Measurements from ENCODE around the gene DCLK3.
A peak's percentile ranks its signal among the peaks of the same experiment; 100 is the strongest.

DCLK3 gene, protein sequence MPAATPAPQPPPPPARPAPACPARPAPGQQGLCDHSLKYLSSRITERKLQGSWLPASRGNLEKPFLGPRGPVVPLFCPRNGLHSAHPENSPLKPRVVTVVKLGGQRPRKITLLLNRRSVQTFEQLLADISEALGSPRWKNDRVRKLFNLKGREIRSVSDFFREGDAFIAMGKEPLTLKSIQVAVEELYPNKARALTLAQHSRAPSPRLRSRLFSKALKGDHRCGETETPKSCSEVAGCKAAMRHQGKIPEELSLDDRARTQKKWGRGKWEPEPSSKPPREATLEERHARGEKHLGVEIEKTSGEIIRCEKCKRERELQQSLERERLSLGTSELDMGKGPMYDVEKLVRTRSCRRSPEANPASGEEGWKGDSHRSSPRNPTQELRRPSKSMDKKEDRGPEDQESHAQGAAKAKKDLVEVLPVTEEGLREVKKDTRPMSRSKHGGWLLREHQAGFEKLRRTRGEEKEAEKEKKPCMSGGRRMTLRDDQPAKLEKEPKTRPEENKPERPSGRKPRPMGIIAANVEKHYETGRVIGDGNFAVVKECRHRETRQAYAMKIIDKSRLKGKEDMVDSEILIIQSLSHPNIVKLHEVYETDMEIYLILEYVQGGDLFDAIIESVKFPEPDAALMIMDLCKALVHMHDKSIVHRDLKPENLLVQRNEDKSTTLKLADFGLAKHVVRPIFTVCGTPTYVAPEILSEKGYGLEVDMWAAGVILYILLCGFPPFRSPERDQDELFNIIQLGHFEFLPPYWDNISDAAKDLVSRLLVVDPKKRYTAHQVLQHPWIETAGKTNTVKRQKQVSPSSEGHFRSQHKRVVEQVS

DNA sequence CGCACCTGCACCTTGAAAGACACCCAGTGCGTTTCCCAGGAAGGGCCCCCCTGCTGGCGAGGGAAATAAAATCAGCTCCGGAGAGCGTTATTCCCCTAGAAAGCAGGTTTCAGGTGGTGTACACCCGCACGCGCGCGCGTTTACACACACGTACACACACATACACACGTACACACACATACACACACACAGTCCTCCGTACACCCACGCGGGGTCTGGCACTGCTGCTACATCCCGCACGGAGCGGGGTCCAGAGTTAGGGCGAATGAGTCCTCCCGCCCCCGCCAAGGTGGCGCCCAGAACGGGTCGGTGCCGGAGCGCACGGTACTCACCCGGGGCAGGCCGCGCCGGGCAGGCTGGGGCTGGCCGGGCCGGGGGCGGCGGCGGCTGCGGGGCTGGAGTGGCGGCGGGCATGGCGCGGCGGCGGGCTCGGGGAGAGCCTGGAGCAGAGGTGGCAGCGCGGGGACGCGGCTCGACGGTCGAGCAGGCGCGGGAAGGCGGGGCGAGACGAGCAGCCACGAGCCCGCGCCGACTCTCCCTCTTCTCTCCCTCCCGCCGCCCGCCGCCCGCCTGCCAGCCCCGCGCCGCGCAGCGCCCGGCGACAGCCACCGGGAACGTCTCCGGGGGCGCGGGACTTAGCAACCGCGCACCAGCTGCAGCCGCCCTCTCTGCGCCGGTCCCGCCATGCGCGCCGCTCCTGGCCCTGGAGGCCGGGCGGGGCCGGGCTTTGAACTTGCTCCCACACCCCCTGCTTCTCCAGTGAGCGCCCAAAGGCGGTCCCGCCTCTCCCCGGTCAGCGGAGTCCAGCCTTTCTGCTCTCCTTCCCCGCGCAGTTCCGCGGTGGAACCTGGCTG lies at the start of gene DCLK3:
TSS of gene DCLK3 (minus strand) at position 704 of the 854 bp plus-strand sequence. CDS start at position 414, 290 bp downstream.
- DNase-seq (ENCODE audit: low read depth) = no peak

DNA sequence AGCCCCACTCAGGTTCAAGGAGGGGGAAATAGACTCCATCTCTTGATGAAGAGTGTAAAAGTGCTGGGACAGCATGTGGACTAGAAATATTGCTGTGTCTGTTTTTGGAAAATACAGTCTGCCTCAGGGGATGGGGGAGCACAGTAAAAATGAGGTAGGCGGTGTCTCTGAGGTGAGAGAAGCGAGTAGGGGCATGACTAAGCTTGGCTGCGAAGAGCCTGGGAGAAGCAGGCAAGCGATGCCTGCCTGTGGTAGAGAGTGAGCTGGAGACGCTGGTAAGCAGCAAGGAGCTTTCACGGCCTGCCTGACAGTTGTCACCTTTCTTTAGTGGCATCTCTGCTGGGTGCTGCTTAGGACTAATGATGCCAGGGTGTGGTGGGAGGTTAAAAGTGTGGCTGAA lies 49.0 kb upstream of the DCLK3 start:
- DNase-seq (ENCODE audit: low read depth) = no peak

DNA sequence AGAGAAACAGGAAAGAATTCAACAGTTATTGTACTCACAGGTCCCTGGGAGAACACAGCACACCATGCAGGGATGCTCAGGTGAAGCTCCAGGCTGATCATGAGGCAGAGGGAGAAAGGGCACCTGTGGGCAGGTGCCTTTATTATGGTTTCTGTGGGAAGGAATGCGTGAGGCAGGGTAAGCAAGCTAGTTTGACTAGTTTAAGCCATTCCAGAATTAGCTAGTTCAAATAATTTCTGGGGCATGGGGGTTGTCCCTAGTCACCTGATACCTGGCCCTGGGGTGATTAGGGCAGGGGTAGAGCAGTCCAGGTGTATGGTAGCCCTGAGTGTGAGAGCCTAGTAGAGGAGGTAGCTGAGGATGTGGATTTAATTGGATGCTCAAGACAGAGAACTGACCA lies 47.9 kb upstream of the DCLK3 start:
- DNase-seq (ENCODE audit: low read depth) = no peak

DNA sequence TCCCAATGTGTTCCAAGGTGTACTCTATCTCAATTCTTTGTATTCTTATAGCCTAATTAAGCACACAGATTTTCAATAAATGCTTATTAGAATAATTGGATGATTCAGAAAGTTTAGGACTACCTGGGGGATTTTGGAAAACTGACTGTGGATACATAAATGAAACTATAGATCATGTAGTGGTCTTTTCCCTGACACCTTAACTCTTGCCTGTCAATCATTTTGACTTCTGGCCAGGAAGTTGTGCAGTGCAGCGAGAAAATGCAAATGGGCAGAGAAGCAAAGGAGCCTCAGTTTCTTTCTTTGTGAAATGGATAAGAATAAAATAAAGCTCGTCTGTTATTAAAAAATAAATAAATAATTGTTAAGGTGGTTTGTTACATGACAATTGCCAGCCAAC lies 47.4 kb upstream of the DCLK3 start:
- DNase-seq (ENCODE audit: low read depth) = no peak

DNA sequence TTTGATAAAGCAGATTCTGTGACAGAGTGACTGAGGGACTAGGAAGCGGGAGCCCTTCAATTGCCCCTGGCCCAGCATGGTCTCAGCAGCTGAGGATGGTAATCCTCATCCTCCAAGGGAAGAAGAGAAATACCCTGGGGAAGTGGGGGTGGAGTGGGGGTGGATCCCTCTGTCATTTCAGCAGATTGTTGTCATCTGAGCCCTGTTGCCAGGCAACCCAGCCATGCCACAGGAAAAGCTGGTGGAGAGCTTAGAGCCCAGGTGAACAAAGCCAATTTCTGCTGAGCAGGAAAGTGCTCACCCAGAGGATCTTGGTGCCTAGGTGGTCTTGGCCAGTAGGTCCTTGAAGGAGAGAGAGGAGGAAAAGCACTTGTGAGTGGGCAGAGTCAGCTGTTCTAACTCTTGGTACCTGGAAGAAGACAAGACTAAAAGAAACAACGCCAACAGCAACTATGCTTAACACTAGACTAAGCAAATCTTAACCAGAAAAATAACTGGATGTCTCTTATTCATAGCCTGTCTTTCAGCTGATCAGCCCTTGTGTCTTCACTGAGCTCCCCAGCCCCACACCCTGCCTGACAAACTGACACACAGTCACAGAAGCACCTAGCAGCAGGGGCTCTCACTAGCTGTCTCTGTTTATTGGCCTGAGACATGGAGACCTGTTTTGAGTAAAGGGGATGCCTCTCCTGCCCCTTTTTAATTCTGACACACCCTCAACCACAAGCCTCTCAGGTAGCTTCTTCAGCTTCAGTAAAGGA lies 40.1 kb upstream of the DCLK3 start:
- no peak for DNase-seq (ENCODE audit: low read depth)

DNA sequence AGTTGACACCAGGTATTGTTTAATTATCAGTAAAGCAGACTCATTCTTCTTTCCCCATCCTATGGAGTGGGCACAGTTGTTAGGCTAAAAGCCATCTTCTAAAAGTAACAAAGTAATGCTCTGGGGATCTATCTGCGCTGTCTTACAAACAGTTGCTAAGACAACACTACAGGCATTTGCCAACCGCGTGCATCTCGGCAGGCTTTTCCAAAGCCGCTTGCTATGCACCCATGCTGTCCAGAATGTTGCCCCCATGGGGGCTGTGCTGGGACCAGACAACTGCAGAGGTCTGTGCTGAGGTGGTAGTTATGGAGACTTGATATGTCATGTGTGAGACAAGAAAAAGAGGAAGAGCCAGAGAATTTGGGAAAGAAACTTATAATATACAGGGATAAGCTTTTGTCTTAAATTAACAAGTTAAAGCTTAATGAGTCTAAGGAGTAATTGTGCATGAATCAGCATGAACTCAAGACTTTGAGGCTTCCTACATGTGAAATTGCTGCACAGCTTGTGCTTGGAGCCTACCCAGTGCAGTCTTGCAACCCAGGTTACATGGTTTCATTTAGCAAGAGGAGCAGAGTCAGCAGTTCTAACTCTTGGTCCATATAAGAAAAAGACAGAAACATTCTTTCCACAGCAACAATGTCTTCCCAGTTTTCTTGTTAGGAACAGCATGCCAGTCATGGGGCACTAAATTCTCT lies 38.9 kb upstream of the DCLK3 start:
- DNase-seq (ENCODE audit: low read depth) = no peak

DNA sequence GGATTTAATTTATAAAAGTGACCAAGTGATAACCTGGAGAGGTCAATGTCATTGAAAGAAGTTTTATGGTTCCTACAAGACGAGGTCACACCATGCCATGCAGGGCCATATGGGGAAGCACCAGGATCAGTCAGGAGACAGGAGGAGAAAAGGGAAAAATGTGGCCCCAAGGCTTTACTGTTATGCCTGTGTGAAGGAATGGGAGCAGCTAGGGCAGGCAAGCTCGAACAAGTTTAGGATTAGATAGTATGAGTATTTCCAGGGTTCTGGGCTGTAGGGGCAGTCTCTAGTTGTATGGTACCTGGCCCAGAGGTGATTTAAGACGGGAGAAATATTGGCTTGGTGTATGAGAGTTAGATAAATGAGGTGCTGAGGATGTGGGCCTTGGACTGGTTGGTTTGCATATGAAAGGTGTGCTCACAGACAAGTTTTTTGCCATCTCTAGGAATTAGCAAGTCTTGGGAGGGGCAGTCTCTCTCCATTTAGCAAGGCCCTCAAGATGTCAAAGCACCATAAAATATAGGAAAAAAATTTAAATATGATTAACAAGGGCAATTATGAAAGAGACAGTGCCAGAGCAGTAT lies 36.3 kb upstream of the DCLK3 start:
- DNase-seq (ENCODE audit: low read depth) = no peak

DNA sequence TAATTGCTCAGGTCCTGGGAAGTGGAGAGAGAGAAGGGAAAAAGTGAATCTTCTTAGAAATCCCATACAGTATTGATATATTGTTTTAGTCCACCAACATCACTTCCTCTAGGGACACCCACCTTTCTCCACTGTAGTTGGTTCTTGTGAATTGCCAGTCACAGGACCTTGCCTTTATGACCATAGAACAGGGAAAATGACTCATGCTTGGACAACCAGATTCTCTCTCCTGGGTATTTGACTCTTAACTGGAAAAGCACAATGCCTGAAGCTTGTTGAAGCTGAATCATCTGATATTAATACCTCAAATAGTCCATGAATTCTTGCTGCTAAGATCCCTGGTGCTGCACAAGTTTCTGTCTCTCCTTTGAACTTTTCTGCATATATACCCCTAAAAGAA lies 32.5 kb upstream of the DCLK3 start:
- peak; percentile 37 for DNase-seq (ENCODE audit: low read depth)

DNA sequence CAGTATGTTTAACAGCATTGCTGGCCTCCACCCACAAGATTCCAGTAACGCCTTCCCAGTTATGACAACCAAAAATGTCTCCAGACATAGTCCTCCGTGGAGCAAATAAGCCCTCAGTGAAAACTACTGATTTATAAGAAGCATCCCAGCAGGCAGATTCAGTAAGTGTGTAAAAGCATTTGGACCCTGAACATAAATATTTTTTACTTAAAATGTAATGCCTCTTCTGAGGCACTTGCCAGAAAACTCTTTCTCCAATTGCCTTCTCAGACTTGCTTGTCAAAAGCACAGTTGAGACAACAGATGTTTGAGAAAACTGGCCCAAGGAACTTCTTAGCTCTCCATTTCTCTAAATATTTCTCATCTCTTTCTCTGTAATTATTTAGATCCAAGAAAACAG lies 31.8 kb upstream of the DCLK3 start:
- DNase-seq (ENCODE audit: low read depth) = no peak

DNA sequence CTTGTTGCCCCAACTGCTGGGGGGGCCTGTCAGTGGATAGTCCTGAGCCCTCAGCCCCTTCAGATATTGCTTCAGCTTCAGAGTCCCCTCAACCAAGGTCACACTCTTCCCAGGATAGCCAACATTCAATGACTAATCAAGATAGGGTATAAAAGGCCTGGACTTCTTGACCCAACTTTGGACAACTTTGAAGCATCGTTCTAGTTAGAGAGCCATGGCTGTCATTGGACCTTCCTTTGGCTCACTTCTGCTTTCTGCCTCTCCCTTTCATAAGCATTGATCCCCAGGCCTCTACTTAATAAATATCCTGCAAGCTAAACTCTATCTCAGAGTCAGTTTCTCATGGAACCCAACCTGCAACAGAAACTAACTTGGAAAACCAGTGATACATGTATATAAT lies 31.3 kb upstream of the DCLK3 start:
- DNase-seq (ENCODE audit: low read depth) = no peak

DNA sequence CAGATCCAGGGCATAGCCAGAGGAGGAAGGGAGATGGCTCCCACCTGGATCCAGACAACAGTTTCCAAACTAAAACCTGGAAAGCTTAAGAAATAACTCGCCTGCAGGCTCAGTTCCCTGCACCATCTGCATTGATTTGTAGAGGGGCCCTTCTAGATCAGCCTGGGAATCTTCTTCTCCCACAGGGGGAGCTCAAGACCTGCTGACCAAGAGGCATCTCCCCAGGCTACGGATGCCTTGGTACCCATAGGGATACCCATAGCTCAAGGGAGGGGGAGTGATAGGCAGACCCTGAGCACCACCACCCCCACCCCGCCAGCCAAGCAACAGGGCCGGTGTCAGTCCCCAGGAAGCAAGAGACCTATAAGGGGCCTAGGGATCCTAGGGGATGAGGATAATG lies 28.0 kb upstream of the DCLK3 start:
- DNase-seq (ENCODE audit: low read depth) = peak; percentile 1

DNA sequence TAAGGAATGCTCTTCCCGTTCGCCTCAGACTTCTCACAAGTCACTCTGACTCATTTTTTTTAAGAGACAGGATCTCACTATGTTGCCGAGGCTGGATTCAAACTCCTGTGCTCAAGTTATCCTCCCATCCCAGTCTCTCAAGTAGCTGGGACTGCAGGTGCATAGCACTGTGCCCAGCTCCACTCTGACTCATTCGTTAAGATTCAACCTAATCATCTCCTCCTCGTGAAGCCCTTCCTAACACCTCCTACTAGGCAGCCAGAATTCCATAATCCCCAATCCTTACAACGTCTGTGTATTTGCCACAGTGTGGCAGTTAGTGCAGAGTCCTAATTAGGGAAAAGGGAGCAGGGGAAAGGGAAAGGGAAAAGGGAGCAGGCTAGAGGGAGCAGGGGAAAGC lies 26.4 kb upstream of the DCLK3 start:
- DNase-seq (ENCODE audit: low read depth) = no peak

DNA sequence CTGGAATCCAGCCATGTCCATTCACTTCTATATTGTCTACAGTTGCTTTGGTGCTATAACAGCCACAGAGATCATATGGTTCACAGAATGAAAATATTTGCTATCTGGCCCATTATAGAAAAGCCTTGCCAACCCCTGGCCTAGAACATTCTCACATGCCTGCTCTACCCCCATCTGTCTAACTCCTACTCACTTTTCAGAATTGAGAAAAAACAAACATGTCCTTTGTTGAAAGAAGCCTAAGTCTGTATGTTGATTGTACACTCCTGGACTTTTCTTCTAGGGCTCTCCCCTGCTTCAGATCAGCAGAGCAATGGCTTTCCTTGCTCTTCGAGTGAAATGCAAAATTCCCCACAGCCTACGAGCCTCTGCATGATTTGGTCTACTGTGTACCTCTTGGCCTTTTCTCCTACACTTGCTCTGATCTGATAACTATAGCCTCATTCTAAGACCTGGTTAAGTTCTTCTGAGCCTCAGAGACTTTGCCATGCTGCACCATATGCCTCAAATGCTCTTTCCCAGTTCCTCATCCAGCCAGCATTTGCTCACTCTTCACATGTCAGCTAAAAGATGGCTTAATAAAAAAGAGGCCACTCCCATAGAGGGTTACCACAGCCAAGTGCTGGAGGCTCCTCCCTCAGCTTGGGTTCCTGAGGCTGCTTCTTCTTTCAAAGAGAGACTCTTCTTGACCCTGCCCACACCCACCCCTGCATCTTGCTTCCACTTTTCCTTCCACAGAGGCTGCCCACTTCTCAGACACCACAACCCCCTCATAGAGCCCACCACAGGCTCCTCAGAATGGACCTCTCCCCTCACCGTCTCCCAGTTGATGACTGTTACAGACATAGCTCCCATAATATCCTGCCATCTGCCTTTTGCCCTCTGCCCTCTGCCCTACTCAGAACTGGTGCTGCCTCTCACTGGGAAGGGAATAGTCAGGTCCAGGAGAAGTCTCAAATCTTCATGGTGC lies 22.9 kb upstream of the DCLK3 start:
- DNase-seq (ENCODE audit: low read depth) = no peak

DNA sequence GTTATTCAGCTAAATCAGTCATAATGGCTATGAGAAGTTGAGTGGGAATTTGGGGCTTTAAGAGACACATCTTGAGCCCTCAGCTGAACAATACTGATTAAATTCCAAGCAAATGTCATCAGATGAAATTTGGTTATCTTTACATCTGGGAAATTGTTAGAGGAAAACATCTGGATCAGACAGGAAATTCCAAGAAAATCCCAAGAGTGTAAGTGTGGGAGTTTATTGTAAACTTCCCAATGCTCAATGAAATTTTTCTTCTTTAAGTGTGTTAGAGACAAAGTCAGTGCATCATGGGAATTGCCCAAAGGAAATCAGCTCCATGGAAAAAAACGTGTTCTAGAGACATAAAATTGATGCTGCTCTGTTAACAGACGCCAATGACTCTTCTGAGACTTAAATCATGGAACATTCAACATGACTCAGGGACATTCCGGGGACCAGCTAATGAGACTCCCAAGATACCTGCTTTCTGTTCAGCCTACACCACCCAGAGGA lies 19.8 kb upstream of the DCLK3 start:
- no peak for DNase-seq (ENCODE audit: low read depth)

DNA sequence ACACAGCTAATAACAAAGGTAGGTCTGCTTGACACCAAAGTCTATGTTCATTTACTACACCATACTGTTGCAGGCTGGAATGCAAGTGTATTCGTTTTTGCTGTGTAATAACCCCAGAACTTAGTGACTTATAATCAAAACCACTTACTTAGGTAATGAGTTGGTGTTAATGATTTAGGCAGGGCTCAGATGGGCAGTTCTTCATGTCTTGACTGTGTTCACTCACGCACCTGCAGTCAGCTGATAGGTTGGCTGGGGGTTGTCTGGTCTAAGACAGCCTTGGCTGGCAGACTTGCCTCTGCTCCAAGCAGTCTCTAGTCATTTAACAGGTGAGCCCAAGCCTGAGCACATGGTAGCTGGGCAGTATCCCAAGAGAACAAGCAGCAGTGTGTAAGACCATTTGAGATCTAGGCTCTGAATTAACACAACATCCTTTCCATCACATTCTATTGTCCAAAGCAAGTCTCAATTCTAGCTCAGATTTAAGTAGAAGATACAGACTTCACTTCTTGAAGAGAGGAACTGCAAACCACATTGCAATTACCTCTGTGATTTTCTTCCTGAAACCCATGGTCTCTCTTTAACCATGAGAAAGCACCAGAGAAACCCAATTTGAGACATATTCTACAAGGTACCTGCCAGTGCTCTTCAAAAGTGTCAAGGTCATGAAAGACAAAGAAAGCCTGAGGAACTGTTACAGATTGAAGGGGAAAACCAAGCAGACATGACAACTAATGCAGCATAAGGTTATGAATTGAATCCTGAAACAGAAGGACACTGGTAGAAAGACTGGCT lies 13.3 kb upstream of the DCLK3 start:
- no peak for DNase-seq (ENCODE audit: low read depth)

DNA sequence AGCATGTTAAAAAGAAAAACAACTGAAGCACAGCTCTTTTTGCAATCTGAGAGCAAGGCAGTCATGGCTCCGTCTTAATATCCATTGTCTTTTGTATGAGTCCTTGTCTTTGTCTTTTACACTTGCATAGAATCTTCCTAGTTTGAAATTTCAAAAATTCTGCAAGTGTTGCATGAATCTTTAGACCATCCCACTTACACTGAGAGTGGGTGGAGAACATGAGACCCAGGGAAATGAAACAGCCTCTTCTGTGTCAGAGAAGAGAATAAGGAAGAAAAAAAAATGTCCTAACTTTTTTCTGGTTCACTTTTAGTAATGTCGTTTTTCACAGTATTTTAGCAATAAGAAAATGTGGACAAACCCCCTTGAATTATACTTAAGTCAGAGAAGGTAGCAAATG lies 12.1 kb upstream of the DCLK3 start:
- no peak for DNase-seq (ENCODE audit: low read depth)

DNA sequence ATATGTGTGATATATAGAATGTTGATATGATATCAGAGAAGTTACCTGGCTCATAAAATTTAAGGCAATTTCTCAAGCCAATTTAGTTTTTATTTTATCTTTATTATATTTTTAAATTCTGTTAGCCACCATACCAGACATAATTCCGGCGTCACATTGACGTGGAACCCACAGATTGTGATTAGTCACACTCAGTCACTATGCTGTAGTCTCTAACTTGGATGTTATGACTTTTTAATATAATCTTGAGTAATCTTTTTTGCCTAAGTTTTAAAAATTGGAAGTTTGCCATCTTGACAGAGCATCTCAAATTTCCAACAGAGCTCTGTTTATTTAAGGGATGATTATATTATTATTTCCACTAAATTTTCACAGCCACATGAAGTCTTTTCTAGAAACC lies 9.7 kb upstream of the DCLK3 start:
- DNase-seq (ENCODE audit: low read depth) = no peak

DNA sequence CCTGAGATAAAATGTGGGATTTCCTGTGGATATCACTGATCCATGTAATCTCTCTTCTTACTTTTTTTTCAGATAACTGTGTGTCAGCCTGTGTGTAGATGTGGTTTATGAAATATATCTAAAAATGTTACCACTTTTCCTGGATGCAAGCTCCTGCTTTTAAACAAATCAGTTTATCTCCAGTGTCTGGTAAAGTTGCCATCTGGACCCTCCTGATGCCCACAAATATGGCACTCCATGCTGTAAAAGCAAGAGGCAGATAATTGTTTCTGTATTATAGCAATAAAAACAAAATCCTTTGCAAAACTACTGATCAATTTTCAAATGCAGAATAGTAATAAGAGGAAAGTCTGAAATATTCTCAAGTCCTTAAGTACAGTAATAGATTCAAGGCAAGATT lies 7.6 kb upstream of the DCLK3 start:
- no peak for DNase-seq (ENCODE audit: low read depth)

DNA sequence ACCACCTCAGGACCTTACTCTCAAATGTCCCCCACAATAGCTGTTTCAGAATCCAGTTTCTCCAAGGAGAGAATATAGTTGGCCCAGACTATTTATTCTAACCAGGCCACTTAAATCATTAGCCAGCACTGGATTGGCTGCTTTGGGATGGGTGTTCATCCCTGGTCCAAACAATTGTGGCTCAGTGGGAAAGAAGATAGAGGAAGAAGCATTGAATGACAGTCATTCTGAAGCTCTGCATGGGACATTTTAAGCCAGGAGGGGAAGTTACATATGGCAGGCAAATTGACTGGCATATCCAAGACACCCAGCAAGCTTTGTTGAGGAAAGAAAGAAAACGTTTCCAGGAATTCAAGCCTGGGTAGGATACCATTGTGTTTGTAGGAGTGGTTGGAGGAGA lies 5.6 kb upstream of the DCLK3 start:
- DNase-seq (ENCODE audit: low read depth) = no peak

Data from non-pigmented ciliary epithelial cell (primary cell).